Neural crest cell (in vitro differentiated cells): ENCODE results near the gene POLR2M. TPM values are rescaled to one million over a fixed set of nuclear protein-coding genes. Genes with fewer than 3 reads are reported as not detected.

ENCODE experiments used
- DNase-seq: peaks from one replicate; pipeline ENCODE4 v3.0.0; 2021; ENCODE audit warnings: low read depth, mixed read lengths, low spot score
- H3K27ac Mint-ChIP-seq: one replicate; pipeline ENCODE4 v1.8.0; 2021; ENCODE audit warnings: mild to moderate bottlenecking, mixed read lengths; ENCODE audit not compliant: unreplicated experiment
- H3K27me3 Mint-ChIP-seq: 2 replicates; pipeline ENCODE4 v1.8.0; 2021; ENCODE audit warnings: low read depth, mild to moderate bottlenecking, mixed read lengths
- H3K36me3 Mint-ChIP-seq: 2 replicates; pipeline ENCODE4 v1.8.0; 2021; ENCODE audit warnings: low read depth, mild to moderate bottlenecking, mixed read lengths
- H3K4me1 Mint-ChIP-seq: 2 replicates; pipeline ENCODE4 v1.8.0; 2021; ENCODE audit warnings: mixed read lengths
- H3K4me3 Mint-ChIP-seq: one replicate; pipeline ENCODE4 v1.8.0; 2021; ENCODE audit warnings: mild to moderate bottlenecking, mixed read lengths
- H3K9me3 Mint-ChIP-seq: 2 replicates; pipeline ENCODE4 v1.8.0; 2021; ENCODE audit warnings: mixed read lengths
- total RNA-seq: library from RNA; stranded (reverse); gene quantifications from 2 replicates; pipeline ENCODE4 v1.2.1, GENCODE V29; 2021
- TF ChIP-seq, protein P1 (sequence below): fragments of 200-600 bp; sonication (generic); conservative IDR thresholded peaks from 2 replicates; pipeline ENCODE4 v1.5.0; 2021; ENCODE audit warnings: antibody characterized with exemption, mild to moderate bottlenecking

The POLR2M gene
- total RNA-seq, 1 donor from 2014 or later = 73.6 TPM

DNA sequence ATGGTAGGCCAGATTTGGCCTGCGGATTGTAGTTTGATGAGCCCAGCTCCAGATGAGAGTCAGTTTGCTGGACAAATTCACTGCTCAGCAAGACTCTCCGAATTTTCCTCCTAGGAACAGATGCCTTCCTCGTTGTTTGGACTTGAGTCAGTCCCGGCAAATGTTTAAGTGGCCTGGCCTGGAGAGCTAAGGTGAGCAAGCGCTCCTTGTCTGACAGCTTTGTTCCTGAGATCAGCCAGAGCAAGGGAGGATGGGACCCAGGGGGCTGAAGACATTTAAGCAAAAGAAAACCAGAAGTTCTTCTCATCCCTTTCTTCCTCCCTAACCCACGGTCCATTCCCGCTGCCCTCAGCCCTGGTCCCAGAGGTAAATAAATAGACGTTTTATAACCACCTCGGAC is 40.3 kb downstream of the POLR2M start:
- TF ChIP-seq, protein P1, sequence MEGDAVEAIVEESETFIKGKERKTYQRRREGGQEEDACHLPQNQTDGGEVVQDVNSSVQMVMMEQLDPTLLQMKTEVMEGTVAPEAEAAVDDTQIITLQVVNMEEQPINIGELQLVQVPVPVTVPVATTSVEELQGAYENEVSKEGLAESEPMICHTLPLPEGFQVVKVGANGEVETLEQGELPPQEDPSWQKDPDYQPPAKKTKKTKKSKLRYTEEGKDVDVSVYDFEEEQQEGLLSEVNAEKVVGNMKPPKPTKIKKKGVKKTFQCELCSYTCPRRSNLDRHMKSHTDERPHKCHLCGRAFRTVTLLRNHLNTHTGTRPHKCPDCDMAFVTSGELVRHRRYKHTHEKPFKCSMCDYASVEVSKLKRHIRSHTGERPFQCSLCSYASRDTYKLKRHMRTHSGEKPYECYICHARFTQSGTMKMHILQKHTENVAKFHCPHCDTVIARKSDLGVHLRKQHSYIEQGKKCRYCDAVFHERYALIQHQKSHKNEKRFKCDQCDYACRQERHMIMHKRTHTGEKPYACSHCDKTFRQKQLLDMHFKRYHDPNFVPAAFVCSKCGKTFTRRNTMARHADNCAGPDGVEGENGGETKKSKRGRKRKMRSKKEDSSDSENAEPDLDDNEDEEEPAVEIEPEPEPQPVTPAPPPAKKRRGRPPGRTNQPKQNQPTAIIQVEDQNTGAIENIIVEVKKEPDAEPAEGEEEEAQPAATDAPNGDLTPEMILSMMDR = no peak
- H3K4me3 Mint-ChIP-seq = no peak overlapping the region
- no peaks in the 10 kb centered on the region for H3K27me3 Mint-ChIP-seq
- H3K27ac Mint-ChIP-seq = no peak overlapping the region
- H3K4me1 Mint-ChIP-seq = peaks cover 39% of the 10 kb centered on the region
- H3K9me3 Mint-ChIP-seq = peaks cover 4% of the 10 kb centered on the region
- DNase-seq = no peak
- no peaks in the 10 kb centered on the region for H3K36me3 Mint-ChIP-seq

DNA sequence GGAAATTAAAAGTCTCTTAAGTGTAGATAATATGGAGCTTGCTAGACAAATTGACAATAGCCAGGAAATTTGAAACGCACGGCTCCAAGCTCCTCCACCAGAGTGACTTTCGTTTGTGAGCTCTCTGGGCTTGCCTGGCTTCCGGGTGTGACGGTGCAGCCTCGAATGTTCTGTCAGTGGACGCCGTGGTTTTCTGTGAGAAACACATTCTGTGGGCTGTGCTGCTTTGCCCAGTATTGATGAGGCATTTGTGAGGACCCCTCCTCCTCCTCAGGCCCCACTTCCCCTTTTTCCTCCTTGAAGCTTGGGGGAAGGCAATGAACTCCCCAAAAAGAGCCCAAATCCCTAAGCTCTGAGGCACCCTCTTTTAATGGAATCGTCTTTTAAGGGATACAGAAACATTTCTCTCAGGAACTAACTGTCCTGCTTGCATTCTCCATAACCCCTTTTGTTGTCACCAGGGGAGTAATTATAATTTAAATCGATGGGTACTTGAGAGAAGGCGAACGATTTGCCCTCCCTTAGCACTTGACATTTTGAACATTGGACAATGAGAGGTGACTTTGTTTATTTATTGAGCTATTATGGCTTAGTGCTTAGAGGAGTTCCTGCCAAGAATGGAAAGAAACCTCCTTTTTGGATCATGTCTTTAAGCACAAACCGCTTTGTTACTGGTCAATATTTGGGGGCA is 40.8 kb downstream of the POLR2M start:
- DNase-seq = no peak
- no peaks in the 10 kb centered on the region for H3K36me3 Mint-ChIP-seq
- peaks cover 4% of the 10 kb centered on the region for H3K9me3 Mint-ChIP-seq
- TF ChIP-seq, protein P1 = no peak
- no peaks in the 10 kb centered on the region for H3K27me3 Mint-ChIP-seq
- no peak overlapping the region for H3K4me3 Mint-ChIP-seq
- peaks cover 35% of the 10 kb centered on the region for H3K4me1 Mint-ChIP-seq
- no peak overlapping the region for H3K27ac Mint-ChIP-seq

DNA sequence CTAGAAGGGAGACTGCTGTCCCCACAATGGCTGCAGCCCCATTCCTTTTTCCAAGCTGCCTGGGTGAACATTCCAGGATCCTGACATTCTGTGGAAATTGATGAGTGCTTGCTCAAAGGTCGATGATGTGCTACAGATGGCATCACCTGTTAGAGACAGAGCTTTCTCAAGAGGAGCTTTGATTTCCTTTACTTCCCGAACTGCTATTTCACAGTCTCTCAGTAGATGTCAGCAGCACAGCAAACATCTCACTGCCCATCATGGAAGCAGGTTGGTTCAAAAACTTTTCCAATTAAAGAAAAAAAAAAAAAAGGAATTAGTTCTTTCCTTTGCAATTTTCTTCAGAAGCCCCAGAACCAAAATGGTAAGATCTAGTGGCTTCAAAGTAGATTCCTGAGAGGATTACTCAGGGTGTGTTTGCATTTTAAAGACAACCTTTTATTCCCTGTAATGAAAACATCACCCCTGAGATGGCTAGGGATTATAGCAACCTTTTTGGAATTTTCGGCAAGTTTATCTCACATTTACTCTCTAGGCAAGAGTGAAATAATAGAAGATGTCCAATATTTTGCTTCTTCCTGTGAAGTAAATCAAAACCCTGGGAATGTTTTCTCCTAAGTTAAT is 44.8 kb downstream of the POLR2M start:
- DNase-seq = no peak
- Mint-ChIP-seq H3K27ac (no peak overlapping the region), H3K27me3 (no peaks in the 10 kb centered on the region), H3K9me3 (peaks cover under 1% of the 10 kb centered on the region), H3K4me3 (no peak overlapping the region), H3K36me3 (no peaks in the 10 kb centered on the region), H3K4me1 (peaks cover 16% of the 10 kb centered on the region)
- TF ChIP-seq, protein P1 = peak; percentile 64

DNA sequence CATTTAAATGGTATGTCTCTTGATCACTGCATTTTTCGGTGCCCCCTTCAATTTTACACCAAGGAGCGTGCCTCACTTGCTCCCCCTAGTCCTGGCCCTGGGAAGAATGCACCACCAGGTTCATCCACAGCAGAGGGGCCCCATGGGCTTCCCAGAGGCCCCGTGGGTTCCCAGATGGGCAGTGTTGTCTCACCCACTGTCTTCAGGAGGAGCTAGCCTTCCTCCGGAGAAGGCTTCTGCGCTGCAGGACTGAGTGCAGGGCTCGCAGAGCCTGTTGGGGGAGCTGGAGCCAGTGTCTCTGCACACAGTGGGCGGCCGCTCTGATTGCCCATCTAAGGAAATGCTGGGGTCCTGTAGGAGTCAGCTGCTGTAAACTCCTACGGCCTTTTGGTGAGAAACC is 45.9 kb downstream of the POLR2M start:
- H3K27me3 Mint-ChIP-seq = no peaks in the 10 kb centered on the region
- no peaks in the 10 kb centered on the region for H3K9me3 Mint-ChIP-seq
- H3K36me3 Mint-ChIP-seq = no peaks in the 10 kb centered on the region
- TF ChIP-seq, protein P1 = no peak
- H3K4me3 Mint-ChIP-seq = no peak overlapping the region
- H3K27ac Mint-ChIP-seq = no peak overlapping the region
- DNase-seq = no peak
- peaks cover 12% of the 10 kb centered on the region for H3K4me1 Mint-ChIP-seq

DNA sequence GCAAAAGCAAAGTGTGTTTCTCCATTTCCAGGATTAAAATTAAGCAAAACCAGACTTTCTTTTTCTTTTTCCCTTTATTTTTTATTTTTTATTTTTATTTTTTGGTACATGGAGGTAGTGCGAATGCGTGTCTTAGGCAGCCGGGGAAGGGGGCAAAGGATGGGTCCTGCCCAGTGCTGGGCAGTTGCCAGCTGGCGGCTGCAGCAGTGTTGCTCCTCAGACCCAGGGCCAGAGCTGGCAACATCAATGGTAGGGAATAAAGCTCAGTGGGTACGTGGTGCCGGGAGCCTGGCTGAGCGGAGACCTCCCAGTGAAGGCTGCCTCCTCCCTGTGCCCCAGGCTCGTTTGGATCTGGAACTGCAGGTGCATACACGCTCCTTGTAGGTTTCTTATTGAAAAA is 46.3 kb downstream of the POLR2M start:
- Mint-ChIP-seq H3K9me3 (no peaks in the 10 kb centered on the region), H3K4me3 (no peak overlapping the region), H3K36me3 (no peaks in the 10 kb centered on the region), H3K27ac (no peak overlapping the region), H3K4me1 (peaks cover 8% of the 10 kb centered on the region), H3K27me3 (no peaks in the 10 kb centered on the region)
- TF ChIP-seq, protein P1 = no peak
- no peak for DNase-seq
